ENCODE results near the gene SCIMP. TPM values are rescaled to one million over a fixed set of nuclear protein-coding genes. Genes with fewer than 3 reads are reported as not detected.

Gene SCIMP
- total RNA-seq, 1 donor from 2014 or later = not detected

- DNase-seq (ENCODE audit: low read depth, low spot score) = no peak
- H3K27ac Mint-ChIP-seq (ENCODE audit: unreplicated experiment) = no peak overlapping the region
- H3K27me3 Mint-ChIP-seq (ENCODE audit: low read depth) = no peaks in the 10 kb centered on the region
- H3K36me3 Mint-ChIP-seq (ENCODE audit: low read depth) = no peaks in the 10 kb centered on the region
- H3K4me3 Mint-ChIP-seq = no peak overlapping the region
- no peaks in the 10 kb centered on the region for H3K4me1 Mint-ChIP-seq
- TF ChIP-seq CTCF (conservative IDR thresholded peaks at IDR 0.05) = no peak
- H3K9me3 Mint-ChIP-seq = no peaks in the 10 kb centered on the region
These were observed 30.8 kb downstream of the SCIMP start for GRCh38 chr17:5203908-5204294.

GRCh38 chr17:5203178-5203907 is 31.3 kb downstream of the SCIMP start:
- H3K9me3 Mint-ChIP-seq = no peaks in the 10 kb centered on the region
- no peaks in the 10 kb centered on the region for H3K36me3 Mint-ChIP-seq (ENCODE audit: low read depth)
- H3K27me3 Mint-ChIP-seq (ENCODE audit: low read depth) = no peaks in the 10 kb centered on the region
- H3K4me1 Mint-ChIP-seq = no peaks in the 10 kb centered on the region
- TF ChIP-seq CTCF (conservative IDR thresholded peaks at IDR 0.05) = no peak
- DNase-seq (ENCODE audit: low read depth, low spot score) = no peak
- H3K4me3 Mint-ChIP-seq = no peak overlapping the region
- H3K27ac Mint-ChIP-seq (ENCODE audit: unreplicated experiment) = no peak overlapping the region

GRCh38 chr17:5201011-5201410 is 33.6 kb downstream of the SCIMP start:
- Mint-ChIP-seq H3K4me1 (no peaks in the 10 kb centered on the region), H3K36me3 (ENCODE audit: low read depth) (no peaks in the 10 kb centered on the region), H3K9me3 (no peaks in the 10 kb centered on the region), H3K27me3 (ENCODE audit: low read depth) (no peaks in the 10 kb centered on the region), H3K27ac (ENCODE audit: unreplicated experiment) (no peak overlapping the region), H3K4me3 (no peak overlapping the region)
- DNase-seq (ENCODE audit: low read depth, low spot score) = no peak
- TF ChIP-seq CTCF (conservative IDR thresholded peaks at IDR 0.05) = no peak

- no peak for DNase-seq (ENCODE audit: low read depth, low spot score)
- no peaks in the 10 kb centered on the region for H3K4me1 Mint-ChIP-seq
- H3K27me3 Mint-ChIP-seq (ENCODE audit: low read depth) = no peaks in the 10 kb centered on the region
- no peak for TF ChIP-seq CTCF (conservative IDR thresholded peaks at IDR 0.05)
- no peak overlapping the region for H3K27ac Mint-ChIP-seq (ENCODE audit: unreplicated experiment)
- no peaks in the 10 kb centered on the region for H3K36me3 Mint-ChIP-seq (ENCODE audit: low read depth)
- no peaks in the 10 kb centered on the region for H3K9me3 Mint-ChIP-seq
- H3K4me3 Mint-ChIP-seq = no peak overlapping the region
These were observed 34.3 kb downstream of the SCIMP start for GRCh38 chr17:5200360-5200759.

- no peak for DNase-seq (ENCODE audit: low read depth, low spot score)
- no peaks in the 10 kb centered on the region for H3K4me1 Mint-ChIP-seq
These were observed 36.2 kb downstream of the SCIMP start for GRCh38 chr17:5198472-5198871.

More at GRCh38 chr17:5198472-5198871, 36.2 kb downstream of the SCIMP start:
- H3K27me3 Mint-ChIP-seq (ENCODE audit: low read depth) = no peaks in the 10 kb centered on the region
- H3K36me3 Mint-ChIP-seq (ENCODE audit: low read depth) = no peaks in the 10 kb centered on the region
- no peak for TF ChIP-seq CTCF (conservative IDR thresholded peaks at IDR 0.05)
- H3K9me3 Mint-ChIP-seq = no peaks in the 10 kb centered on the region
- H3K4me3 Mint-ChIP-seq = no peak overlapping the region
- H3K27ac Mint-ChIP-seq (ENCODE audit: unreplicated experiment) = no peak overlapping the region

All from neural crest cell (in vitro differentiated cells).